MCF 10A (cell line): ENCODE data around the gene LHX2. TPM values are rescaled to one million over a fixed set of nuclear protein-coding genes. Genes with fewer than 3 reads are reported as not detected.

Source experiments
- BruUV-seq: library from RNA; stranded (reverse); fragments of 400-500 nt; replicated peaks from 2 replicates; lab custom pipeline; 2021; lab: Mats Ljungman, UMichigan
- CTCF ChIA-PET: fragments of 300-600 bp; sonication (Branson Sonifier 250); formaldehyde crosslinking; extraction: SDS; loops from one replicate; lab custom pipeline; 2021; ENCODE audit warnings: antibody characterized with exemption, inconsistent platforms; lab: Yijun Ruan, JAX
- POLR2A ChIA-PET: fragments of 300-600, 350-650 bp; sonication (Branson Sonifier 250); formaldehyde crosslinking; extraction: SDS; loops from one replicate; lab custom pipeline; 2020; ENCODE audit warnings: antibody characterized with exemption, inconsistent platforms; lab: Yijun Ruan, JAX
- DNase-seq: peaks from one replicate; pipeline ENCODE4 v3.0.0-alpha.2; 2018; ENCODE audit not compliant: unreplicated experiment
- H3K27ac Mint-ChIP-seq: one replicate; pipeline ENCODE4 v1.8.0; 2022; ENCODE audit warnings: mild to moderate bottlenecking, low read depth, mixed read lengths; ENCODE audit not compliant: unreplicated experiment
- H3K27me3 Mint-ChIP-seq: one replicate; pipeline ENCODE4 v1.8.0; 2022; ENCODE audit warnings: mixed read lengths; ENCODE audit not compliant: insufficient read depth, unreplicated experiment
- H3K36me3 Mint-ChIP-seq: one replicate; pipeline ENCODE4 v1.8.0; 2022; ENCODE audit warnings: mild to moderate bottlenecking, moderate library complexity, mixed read lengths; ENCODE audit not compliant: insufficient read depth, unreplicated experiment
- H3K4me1 Mint-ChIP-seq: one replicate; pipeline ENCODE4 v1.8.0; 2022; ENCODE audit warnings: mixed read lengths; ENCODE audit not compliant: insufficient read depth, unreplicated experiment
- H3K4me3 Mint-ChIP-seq: one replicate; pipeline ENCODE4 v1.8.0; 2022; ENCODE audit warnings: mild to moderate bottlenecking, moderate library complexity, mixed read lengths; ENCODE audit not compliant: unreplicated experiment
- H3K9me3 Mint-ChIP-seq: one replicate; pipeline ENCODE4 v1.8.0; 2022; ENCODE audit warnings: mixed read lengths; ENCODE audit not compliant: unreplicated experiment
- CTCF ChIP-seq: fragments of 200-600 bp; IDR thresholded peaks from one replicate; pipeline ENCODE4 v1.8.0; 2022; ENCODE audit warnings: antibody characterized with exemption, mild to moderate bottlenecking; ENCODE audit not compliant: unreplicated experiment
- intact Hi-C: fragments of 100-400 bp; cut with micrococcal nuclease; formaldehyde crosslinking; loops from 2 replicates; pipeline ENCODE4 v1.14.1; 2022
- total RNA-seq: library from RNA; stranded (reverse); gene quantifications from 2 replicates; pipeline ENCODE4 v1.2.3, GENCODE V29; 2022

LHX2 gene
- total RNA-seq, 1 experiment from 2014 or later: 0.63 TPM

- Mint-ChIP-seq H3K9me3 (no peaks in the 10 kb centered on the region), H3K4me1 (peaks cover 24% of the 10 kb centered on the region), H3K36me3 (no peaks in the 10 kb centered on the region), H3K27me3 (peaks cover 100% of the 10 kb centered on the region), H3K4me3 (peak overlapping the region; percentile 79), H3K27ac (peak overlapping the region; percentile 37)
- BruUV-seq: no TSS peak
- intact Hi-C loops: no loop called here
- TF ChIP-seq CTCF: no peak
- no peak for DNase-seq
- CTCF ChIA-PET: interaction anchor here (0.6 to 0.7 kb wide), 2 partner anchors 29 to 126 kb away, joined by 3 to 4 read pairs; no protein-coding TSS in a partner anchor
- POLR2A ChIA-PET: no interaction called here
Observed at GRCh38 chr9:123998970-123999621, 12.5 kb upstream of the LHX2 start.

- peaks cover 100% of the 10 kb centered on the region for H3K27me3 Mint-ChIP-seq
- H3K27ac Mint-ChIP-seq: no peak overlapping the region
- H3K9me3 Mint-ChIP-seq: no peaks in the 10 kb centered on the region
- ChIA-PET POLR2A (no interaction called here), CTCF (interaction anchor here (0.7 kb wide), 1 partner anchor 125 kb away, joined by 3 read pairs; no protein-coding TSS in a partner anchor)
- no TSS peak for BruUV-seq
- DNase-seq: no peak
- no peaks in the 10 kb centered on the region for H3K36me3 Mint-ChIP-seq
- H3K4me1 Mint-ChIP-seq: peaks cover 24% of the 10 kb centered on the region
- peak overlapping the region; percentile 79 for H3K4me3 Mint-ChIP-seq
- intact Hi-C loops: no loop called here
- TF ChIP-seq CTCF: no peak
Observed at GRCh38 chr9:123999661-124000060, 11.9 kb upstream of the LHX2 start.

GRCh38 chr9:124000161-124000783 is 11.3 kb upstream of the LHX2 start:
- Mint-ChIP-seq H3K4me3 (peak overlapping the region; percentile 59), H3K9me3 (no peaks in the 10 kb centered on the region), H3K36me3 (no peaks in the 10 kb centered on the region), H3K27me3 (peaks cover 100% of the 10 kb centered on the region), H3K4me1 (peaks cover 24% of the 10 kb centered on the region), H3K27ac (no peak overlapping the region)
- intact Hi-C loops: no loop called here
- TF ChIP-seq CTCF: no peak
- BruUV-seq: no TSS peak
- ChIA-PET CTCF (interaction anchor here (0.6 kb wide), 1 partner anchor 49 kb away, joined by 3 read pairs; no protein-coding TSS in a partner anchor), POLR2A (no interaction called here)
- no peak for DNase-seq

- Mint-ChIP-seq H3K4me1 (peaks cover 24% of the 10 kb centered on the region), H3K27me3 (peaks cover 100% of the 10 kb centered on the region), H3K9me3 (no peaks in the 10 kb centered on the region), H3K36me3 (no peaks in the 10 kb centered on the region), H3K4me3 (peak overlapping the region; percentile 59), H3K27ac (no peak overlapping the region)
- intact Hi-C loops: no loop called here
- ChIA-PET CTCF (interaction anchor here (0.6 kb wide), 1 partner anchor 48 kb away, joined by 3 read pairs; no protein-coding TSS in a partner anchor), POLR2A (interaction anchor here (1.1 kb wide), 1 partner anchor 68 kb away, joined by 3 read pairs; no protein-coding TSS in a partner anchor)
- no TSS peak for BruUV-seq
- TF ChIP-seq CTCF: no peak
- DNase-seq: no peak
Observed at GRCh38 chr9:124000784-124001457, 10.6 kb upstream of the LHX2 start.
